ENCODE results near the gene BCL7B. TPM values are rescaled to one million over a fixed set of nuclear protein-coding genes. Genes with fewer than 3 reads are reported as not detected.

BCL7B gene
- total RNA-seq, 5 donors from 2014 or later (not counting 1 experiment from before 2014, with no cell fraction given): 56.3 to 106 (median 63.8) TPM

DNA sequence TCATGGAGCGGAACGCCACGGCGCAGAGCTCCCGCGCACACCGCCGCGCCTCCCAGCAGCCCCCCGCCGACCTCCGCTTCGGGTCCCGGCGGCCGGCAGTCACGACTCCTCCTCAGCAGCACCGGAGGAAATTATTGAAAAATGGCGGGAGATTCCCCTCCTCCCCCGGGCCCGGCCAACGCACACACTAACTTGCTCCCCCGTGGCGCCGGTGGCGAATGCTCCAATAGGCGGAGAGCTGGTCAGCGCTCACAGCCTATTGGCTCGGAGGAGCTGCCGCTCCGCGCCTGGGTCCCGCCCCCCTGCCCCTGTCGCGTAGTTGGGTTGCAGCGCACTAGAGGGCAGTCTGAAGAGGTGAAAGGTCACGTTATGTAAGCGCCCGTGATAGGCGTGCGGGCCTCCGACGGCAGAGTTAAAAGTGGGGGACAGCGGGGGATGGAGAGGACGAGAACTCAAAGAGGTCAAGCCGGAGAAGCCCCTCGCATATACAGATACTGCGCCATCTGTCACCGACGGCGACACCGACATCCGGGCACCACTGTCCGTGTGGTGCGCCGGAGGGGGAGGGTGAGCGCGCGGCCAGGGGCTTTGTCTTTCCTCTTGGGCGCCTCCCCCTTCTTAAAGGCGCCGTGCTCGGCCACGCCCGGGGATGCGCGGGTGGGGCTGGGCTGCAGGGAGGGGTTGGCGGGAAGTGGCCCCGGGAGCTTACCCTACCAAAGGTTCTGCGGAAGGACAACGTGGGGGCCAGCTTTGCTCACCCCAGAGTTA is 35.2 kb downstream of the BCL7B start, which contains the start of gene BAZ1B:
BAZ1B (minus strand) TSS at position 189 of the 768 bp plus-strand sequence. CDS start 360 bp downstream, outside the sequence.
- WGBS (ENCODE audit: insufficient coverage): under 1% methylated on average over 46 of the region's 71 CpGs
- peak; percentile 87 to 97 (median 93) for DNase-seq
- Histone ChIP-seq H3K27ac (ENCODE audit: low read length) (peak within 1 kb of the TSS; percentile 96), H3K27me3 (replicated peaks in 1 of 2; ENCODE audit: control insufficient read depth in 2 of 2, extremely low read depth in 1 of 2, insufficient read depth in 2 of 2, low read length in 1 of 2) (no peaks in the 10 kb centered on the region), H3K4me1 (ENCODE audit: control insufficient read depth in 1 of 2, extremely low read depth in 1 of 2, insufficient read depth in 2 of 2, low read length in 2 of 2) (peaks cover 42 to 63% of the 10 kb centered on the region in 2 experiments), H3K9me3 (no peaks in the 10 kb centered on the region), H3K4me3 (ENCODE audit: control insufficient read depth in 1 of 2, extremely low read depth in 1 of 2, low read length in 1 of 2) (peak within 1 kb of the TSS; percentile 74 to 81), H3K36me3 (ENCODE audit: control insufficient read depth in 2 of 2, extremely low read depth in 1 of 2, insufficient read depth in 1 of 2, low read length in 1 of 2) (peaks cover 0 to 8% of the 10 kb centered on the region in 2 donors)
- Mint-ChIP-seq H3K4me3 (peak within 1 kb of the TSS; percentile 89 to 94 (median 93)), H3K36me3 (peaks cover 11% of the 10 kb centered on the region), H3K27ac (peak within 1 kb of the TSS; percentile 98 to 100), H3K4me1 (peaks cover 67 to 72% (median 71%) of the 10 kb centered on the region in 3 donors), H3K9me3 (no peaks in the 10 kb centered on the region), H3K27me3 (no peaks in the 10 kb centered on the region)
- ChIA-PET POLR2A (interaction anchor here in 1 of 2 donors (0.6 to 1.6 kb wide), 5 partner anchors 10 to 693 kb away, joined by 3 to 10 read pairs (median 5); partner anchors contain the start of gene TBL2), CTCF (interaction anchor here in 1 of 2 donors (1.0 to 1.6 kb wide), 5 partner anchors 10 to 216 kb away, joined by 3 to 7 read pairs (median 4); partner anchors contain the start of gene ABHD11)
- ATAC-seq (replicated peaks in 1 of 4): peak; percentile 92 to 95 (median 94)

DNA sequence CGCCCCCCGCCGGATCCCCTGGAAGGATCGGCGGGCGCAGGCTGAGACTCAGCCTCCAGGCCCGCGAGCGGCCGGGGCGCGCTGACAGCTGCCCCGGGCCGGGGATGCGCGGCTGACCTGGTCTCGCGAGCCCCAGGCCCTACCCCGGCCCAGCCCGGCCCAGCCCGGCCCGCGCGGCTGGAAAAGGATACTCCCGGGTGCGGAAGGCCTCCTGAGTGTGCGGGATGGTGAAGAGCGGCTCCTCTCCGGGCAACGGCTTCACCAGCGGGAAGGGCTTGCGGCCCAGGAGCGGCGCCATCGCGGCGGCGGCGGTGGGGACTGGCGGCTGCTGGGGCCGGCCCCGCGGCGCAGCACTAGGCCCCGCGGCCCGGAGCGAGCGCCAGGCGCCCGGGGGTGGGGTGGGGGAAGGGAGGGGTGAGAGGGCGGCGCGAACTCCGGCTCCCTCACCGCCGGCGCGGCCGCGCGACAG is 35.8 kb downstream of the BCL7B start:
- no peak overlapping the region for H3K27ac Mint-ChIP-seq
- WGBS (ENCODE audit: insufficient coverage): under 1% methylated on average over 39 of the region's 62 CpGs
- Histone ChIP-seq H3K4me1 (ENCODE audit: control insufficient read depth in 1 of 2, extremely low read depth in 1 of 2, insufficient read depth in 2 of 2, low read length in 2 of 2) (peaks cover 36 to 62% of the 10 kb centered on the region in 2 experiments), H3K27me3 (replicated peaks in 1 of 2; ENCODE audit: control insufficient read depth in 2 of 2, extremely low read depth in 1 of 2, insufficient read depth in 2 of 2, low read length in 1 of 2) (no peaks in the 10 kb centered on the region), H3K4me3 (ENCODE audit: control insufficient read depth in 1 of 2, extremely low read depth in 1 of 2, low read length in 1 of 2) (peak overlapping the region; percentile 74 to 81), H3K27ac (ENCODE audit: low read length) (peak overlapping the region; percentile 96), H3K36me3 (ENCODE audit: control insufficient read depth in 2 of 2, extremely low read depth in 1 of 2, insufficient read depth in 1 of 2, low read length in 1 of 2) (peaks cover 0 to 12% of the 10 kb centered on the region in 2 donors), H3K9me3 (no peaks in the 10 kb centered on the region)
- ChIA-PET POLR2A (interaction anchor here in 1 of 2 donors (0.6 to 1.6 kb wide), 4 partner anchors 35 to 693 kb away, joined by 3 to 10 read pairs (median 4); partner anchors contain the start of gene TBL2), CTCF (interaction anchor here in 1 of 2 donors (0.6 to 1.6 kb wide), 4 partner anchors 26 to 620 kb away, joined by 4 to 7 read pairs (median 4); partner anchors contain the start of gene ABHD11)
- H3K9me3 Mint-ChIP-seq: no peaks in the 10 kb centered on the region
- H3K4me3 Mint-ChIP-seq: peak overlapping the region; percentile 89 to 94 (median 93)
- no peaks in the 10 kb centered on the region for H3K27me3 Mint-ChIP-seq
- ATAC-seq (replicated peaks in 1 of 4): peak; percentile 38 to 51 (median 44)
- peaks cover 66 to 72% (median 68%) of the 10 kb centered on the region in 3 donors for H3K4me1 Mint-ChIP-seq
- H3K36me3 Mint-ChIP-seq: peaks cover 15% of the 10 kb centered on the region
- DNase-seq: peak in 3 of 35 experiments; percentile 6 to 14 (median 9)

DNA sequence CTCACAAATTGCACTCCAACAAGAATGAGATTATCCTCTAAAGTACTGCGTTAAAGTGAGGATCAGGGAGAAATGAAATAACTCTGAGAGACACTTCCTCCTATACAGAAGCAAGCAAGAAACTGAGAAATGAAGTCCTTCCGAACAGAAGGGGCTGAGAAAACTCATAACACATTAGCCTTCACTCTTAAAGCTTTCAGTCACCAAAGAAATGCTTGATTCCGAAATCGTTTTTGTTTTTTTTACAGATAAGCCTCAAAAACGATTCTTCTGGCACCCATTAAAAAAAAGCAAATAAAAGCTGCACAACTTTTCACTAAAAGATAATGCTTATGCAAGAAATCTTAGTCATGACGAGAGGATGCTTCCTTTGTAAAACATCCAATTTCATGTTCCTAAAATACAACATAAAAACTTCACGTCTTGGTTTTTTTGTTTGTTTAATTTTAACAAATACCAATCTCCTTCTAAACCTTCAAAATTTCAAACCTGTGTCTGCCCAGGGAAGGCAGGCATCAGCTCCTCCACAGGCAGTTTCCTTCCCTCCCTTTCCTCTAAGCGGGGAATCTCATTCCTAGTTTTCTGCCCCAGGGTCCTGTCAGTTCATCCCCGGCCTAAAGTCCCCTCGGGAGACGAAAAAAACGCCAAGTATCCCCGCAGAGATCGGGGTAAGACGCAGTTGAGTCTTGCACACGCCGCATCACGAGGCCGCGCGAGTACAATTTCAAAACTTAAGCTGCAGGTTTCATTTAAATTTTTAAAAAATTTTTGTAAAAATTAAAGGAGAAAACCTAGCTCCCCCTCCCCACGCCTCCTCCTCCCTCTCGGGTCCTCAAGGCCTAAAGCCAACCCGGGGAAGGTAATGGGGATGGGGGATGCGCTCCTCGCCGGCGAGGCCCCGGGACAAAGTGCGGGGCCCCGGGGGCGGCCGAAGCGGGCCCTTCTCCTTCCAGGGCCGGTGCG is 36.5 kb downstream of the BCL7B start:
- 0% methylated on average over 16 of the region's 36 CpGs for WGBS (ENCODE audit: insufficient coverage)
- Mint-ChIP-seq H3K27me3 (no peaks in the 10 kb centered on the region), H3K4me1 (peaks cover 65 to 70% (median 67%) of the 10 kb centered on the region in 3 donors), H3K9me3 (no peaks in the 10 kb centered on the region), H3K4me3 (peak overlapping the region; percentile 89 to 94 (median 92)), H3K36me3 (peaks cover 15% of the 10 kb centered on the region), H3K27ac (peak overlapping the region; percentile 93 to 94)
- DNase-seq (peak in 2 of 35 experiments; percentile 4 to 18), ATAC-seq (replicated peaks in 1 of 4) (no peak)
- Histone ChIP-seq H3K27ac (ENCODE audit: low read length) (peak overlapping the region; percentile 64), H3K4me1 (ENCODE audit: control insufficient read depth in 1 of 2, extremely low read depth in 1 of 2, insufficient read depth in 2 of 2, low read length in 2 of 2) (peaks cover 31 to 59% of the 10 kb centered on the region in 2 experiments), H3K4me3 (ENCODE audit: control insufficient read depth in 1 of 2, extremely low read depth in 1 of 2, low read length in 1 of 2) (peak overlapping the region; percentile 74 to 81), H3K36me3 (ENCODE audit: control insufficient read depth in 2 of 2, extremely low read depth in 1 of 2, insufficient read depth in 1 of 2, low read length in 1 of 2) (peaks cover 3 to 17% of the 10 kb centered on the region in 2 donors), H3K27me3 (replicated peaks in 1 of 2; ENCODE audit: control insufficient read depth in 2 of 2, extremely low read depth in 1 of 2, insufficient read depth in 2 of 2, low read length in 1 of 2) (no peaks in the 10 kb centered on the region), H3K9me3 (no peaks in the 10 kb centered on the region)
- CTCF ChIA-PET: interaction anchor here in 1 of 2 donors (0.6 to 1.0 kb wide), 6 partner anchors 9 to 620 kb away, joined by 3 to 7 read pairs (median 4); partner anchors contain the start of genes BCL7B and TBL2
- POLR2A ChIA-PET: interaction anchor here (0.5 to 1.6 kb wide), 6 partner anchors 34 to 147 kb away, joined by 3 to 10 read pairs (median 4); partner anchors contain the start of gene TBL2 (in 1 of the 2)

DNA sequence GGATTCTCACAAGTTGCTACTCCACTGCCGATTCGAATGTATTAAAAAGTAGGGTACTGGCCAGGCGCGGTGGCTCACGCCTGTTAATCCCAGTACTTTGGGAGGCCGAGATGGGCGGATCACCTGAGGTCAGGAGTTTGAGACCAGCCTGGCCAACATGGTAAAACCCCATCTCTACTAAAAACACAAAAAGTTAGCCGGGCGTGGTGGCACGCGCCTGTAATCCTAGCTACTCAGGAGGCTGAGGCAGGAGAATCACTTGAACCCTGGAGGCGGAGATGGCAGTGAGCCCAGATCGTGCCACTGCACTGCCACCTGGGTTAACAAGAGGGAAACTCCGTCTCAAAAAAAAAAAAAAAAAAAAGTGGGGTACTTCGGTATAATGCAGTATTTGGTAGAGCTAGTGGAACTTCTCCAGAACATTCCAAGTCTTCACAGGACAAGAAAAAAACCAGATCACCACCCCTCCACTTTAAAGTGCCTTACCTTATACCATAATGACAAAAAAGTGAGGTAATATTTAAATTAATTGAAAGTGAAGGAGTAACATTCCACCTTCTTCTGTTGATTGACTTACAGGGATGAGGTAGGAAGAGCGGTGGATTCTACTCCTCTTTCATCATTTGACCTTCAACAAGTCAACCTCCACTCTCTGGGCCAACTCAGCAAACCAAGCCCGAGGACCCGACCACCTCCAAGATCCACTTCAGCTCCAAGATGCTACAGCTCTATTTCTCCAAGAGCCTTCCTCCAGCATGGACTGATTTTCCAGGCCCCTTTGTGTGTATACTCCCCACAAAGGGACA is 37.4 kb downstream of the BCL7B start:
- Mint-ChIP-seq H3K9me3 (no peaks in the 10 kb centered on the region), H3K4me3 (peak overlapping the region; percentile 89 to 94 (median 92)), H3K4me1 (peaks cover 59 to 62% (median 62%) of the 10 kb centered on the region in 3 donors), H3K27me3 (no peaks in the 10 kb centered on the region), H3K27ac (peak overlapping the region; percentile 93 to 94), H3K36me3 (peaks cover 17% of the 10 kb centered on the region)
- no peak for ATAC-seq (replicated peaks in 1 of 4)
- DNase-seq: peak in 20 of 35 experiments; percentile 6 to 62 (median 20)
- H3K27ac ChIP-seq (ENCODE audit: low read length): peak overlapping the region; percentile 64
- peaks cover 3 to 25% of the 10 kb centered on the region in 2 donors for H3K36me3 ChIP-seq (ENCODE audit: control insufficient read depth in 2 of 2, extremely low read depth in 1 of 2, insufficient read depth in 1 of 2, low read length in 1 of 2)
- peak overlapping the region; percentile 74 to 81 for H3K4me3 ChIP-seq (ENCODE audit: control insufficient read depth in 1 of 2, extremely low read depth in 1 of 2, low read length in 1 of 2)
- H3K4me1 ChIP-seq (ENCODE audit: control insufficient read depth in 1 of 2, extremely low read depth in 1 of 2, insufficient read depth in 2 of 2, low read length in 2 of 2): peaks cover 25 to 55% of the 10 kb centered on the region in 2 experiments
- H3K9me3 ChIP-seq: no peaks in the 10 kb centered on the region
- no peaks in the 10 kb centered on the region for H3K27me3 ChIP-seq (replicated peaks in 1 of 2; ENCODE audit: control insufficient read depth in 2 of 2, extremely low read depth in 1 of 2, insufficient read depth in 2 of 2, low read length in 1 of 2)
- 40% methylated on average over 3 of the region's 18 CpGs for WGBS (ENCODE audit: insufficient coverage)
- ChIA-PET CTCF (interaction anchor here in 1 of 2 donors (0.6 to 1.0 kb wide), 3 partner anchors 37 to 58 kb away, joined by 5 to 7 read pairs (median 7); partner anchors contain the start of genes BCL7B and TBL2), POLR2A (interaction anchor here in 1 of 2 donors (1.0 kb wide), 1 partner anchor 37 kb away, joined by 3 read pairs; the partner anchor contains the start of gene BCL7B)

DNA sequence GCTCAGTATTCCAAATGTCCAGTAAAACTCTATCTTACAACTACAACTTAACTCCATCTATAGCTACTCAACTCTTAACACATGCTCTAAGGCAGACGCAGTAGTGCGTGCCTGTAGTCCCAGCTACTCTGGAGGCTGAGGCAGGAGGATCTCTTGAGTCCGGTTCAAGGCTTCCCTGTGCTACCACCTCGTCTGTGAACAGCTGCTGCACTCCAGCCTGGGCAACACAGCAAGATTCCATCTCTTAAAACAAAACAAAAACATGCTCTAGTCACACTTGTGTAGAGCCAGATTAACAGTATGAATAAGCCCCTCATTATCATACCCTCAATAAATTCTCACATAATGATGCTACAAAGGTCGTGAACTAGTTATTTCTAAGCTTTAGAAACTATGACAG is 39.0 kb downstream of the BCL7B start:
- Mint-ChIP-seq H3K9me3 (no peaks in the 10 kb centered on the region), H3K27ac (peak overlapping the region; percentile 93 to 94), H3K36me3 (peaks cover 24% of the 10 kb centered on the region), H3K4me1 (peaks cover 57 to 65% (median 60%) of the 10 kb centered on the region in 3 donors), H3K27me3 (no peaks in the 10 kb centered on the region), H3K4me3 (peak overlapping the region; percentile 89 to 94 (median 92))
- H3K27me3 ChIP-seq (replicated peaks in 1 of 2; ENCODE audit: control insufficient read depth in 2 of 2, extremely low read depth in 1 of 2, insufficient read depth in 2 of 2, low read length in 1 of 2): no peaks in the 10 kb centered on the region
- ATAC-seq (replicated peaks in 1 of 4): no peak
- peaks cover 3 to 34% of the 10 kb centered on the region in 2 donors for H3K36me3 ChIP-seq (ENCODE audit: control insufficient read depth in 2 of 2, extremely low read depth in 1 of 2, insufficient read depth in 1 of 2, low read length in 1 of 2)
- H3K4me1 ChIP-seq (ENCODE audit: control insufficient read depth in 1 of 2, extremely low read depth in 1 of 2, insufficient read depth in 2 of 2, low read length in 2 of 2): peaks cover 20 to 48% of the 10 kb centered on the region in 2 experiments
- DNase-seq: no peak
- ChIA-PET CTCF (interaction anchor here in 1 of 2 donors (1.1 kb wide), 1 partner anchor 47 kb away, joined by 4 read pairs; no protein-coding TSS in a partner anchor), POLR2A (interaction anchor here in 1 of 2 donors (0.6 to 0.7 kb wide), 2 partner anchors 46 to 324 kb away, joined by 3 to 7 read pairs; partner anchors contain the start of gene METTL27)
- no peaks in the 10 kb centered on the region for H3K9me3 ChIP-seq
- 82% methylated on average over 5 of the region's 5 CpGs for WGBS (ENCODE audit: insufficient coverage)
- H3K27ac ChIP-seq (ENCODE audit: low read length): no peak overlapping the region
- no peak overlapping the region for H3K4me3 ChIP-seq (ENCODE audit: control insufficient read depth in 1 of 2, extremely low read depth in 1 of 2, low read length in 1 of 2)

Data from T-cell (primary cell).